Osteoblast (primary cell): Measurements from ENCODE around the gene NR5A2. TPM values are rescaled to one million over a fixed set of nuclear protein-coding genes. Genes with fewer than 3 reads are reported as not detected.

Experiments used
- DNase-seq: peaks from one replicate; pipeline ENCODE4 v3.0.0; 2011; ENCODE audit warnings: low spot score, mixed read lengths; ENCODE audit not compliant: insufficient read length; ENCODE audit errors: missing footprints
- H2AFZ ChIP-seq: 2 replicates; pipeline ENCODE4 v1.6.0; 2011; ENCODE audit warnings: mild to moderate bottlenecking, low read length
- H3K27ac ChIP-seq: 2 replicates; pipeline ENCODE4 v1.5.1; 2011; ENCODE audit warnings: mild to moderate bottlenecking, low read depth, low read length, moderate library complexity
- H3K27me3 ChIP-seq: 2 replicates; pipeline ENCODE4 v1.6.0; 2012; ENCODE audit warnings: mild to moderate bottlenecking, control low read depth, inconsistent platforms, low read length, moderate library complexity; ENCODE audit not compliant: insufficient read depth
- H3K36me3 ChIP-seq: 2 replicates; pipeline ENCODE4 v1.5.1; 2011; ENCODE audit warnings: mild to moderate bottlenecking, low read length, control low read depth, moderate library complexity; ENCODE audit not compliant: insufficient read depth
- H3K4me1 ChIP-seq: 2 replicates; pipeline ENCODE4 v1.5.1; 2011; ENCODE audit warnings: mild to moderate bottlenecking, low read length, control low read depth, moderate library complexity; ENCODE audit not compliant: insufficient read depth
- H3K4me2 ChIP-seq: 2 replicates; pipeline ENCODE4 v1.6.0; 2011; ENCODE audit warnings: mild to moderate bottlenecking, low read length; ENCODE audit not compliant: insufficient read depth
- H3K4me3 ChIP-seq: fragments of 200-600 bp; sonication (generic); 3 replicates; pipeline ENCODE4 v1.5.1; 2012; ENCODE audit warnings: mild to moderate bottlenecking, low read length, inconsistent platforms; ENCODE audit not compliant: insufficient read depth
- H3K79me2 ChIP-seq: 2 replicates; pipeline ENCODE4 v1.6.0; 2012; ENCODE audit warnings: mild to moderate bottlenecking, low read length, control low read depth, inconsistent platforms; ENCODE audit not compliant: insufficient read depth
- H3K9me3 ChIP-seq: 2 replicates; pipeline ENCODE4 v1.5.1; 2011; ENCODE audit warnings: low read depth, low read length, control low read depth
- H4K20me1 ChIP-seq: 2 replicates; pipeline ENCODE4 v1.6.0; 2012; ENCODE audit warnings: mild to moderate bottlenecking, low read length, control low read depth; ENCODE audit not compliant: insufficient read depth
- CTCF ChIP-seq: IDR thresholded peaks from 2 replicates; pipeline ENCODE4 v1.5.1; 2011; ENCODE audit warnings: mild to moderate bottlenecking, low read depth, low read length, moderate library complexity; ENCODE audit errors: extremely low read depth
- total RNA-seq: library from RNA; depleted of rRNA; stranded (reverse); fragments of >200 nt; gene quantifications from 2 replicates; pipeline ENCODE4 v1.2.3, GENCODE V29; 2012

Gene NR5A2
- total RNA-seq, 1 donor = not detected

GRCh38 chr1:200213921-200214320 lies 186.4 kb downstream of the NR5A2 start:
- Histone ChIP-seq H3K79me2 (no peaks in the 10 kb centered on the region), H3K27ac (no peak overlapping the region), H3K4me2 (no peak overlapping the region), H3K27me3 (no peaks in the 10 kb centered on the region), H3K36me3 (no peaks in the 10 kb centered on the region), H3K4me1 (no peaks in the 10 kb centered on the region), H3K9me3 (no peaks in the 10 kb centered on the region), H2AFZ (no peak overlapping the region), H3K4me3 (no peak overlapping the region), H4K20me1 (no peaks in the 10 kb centered on the region)
- no peak for TF ChIP-seq CTCF
- DNase-seq = no peak

GRCh38 chr1:200215350-200215749 lies 187.8 kb downstream of the NR5A2 start:
- Histone ChIP-seq H3K27me3 (no peaks in the 10 kb centered on the region), H2AFZ (no peak overlapping the region), H3K27ac (no peak overlapping the region), H3K4me2 (no peak overlapping the region), H4K20me1 (no peaks in the 10 kb centered on the region), H3K79me2 (no peaks in the 10 kb centered on the region), H3K36me3 (no peaks in the 10 kb centered on the region), H3K4me3 (no peak overlapping the region), H3K4me1 (no peaks in the 10 kb centered on the region), H3K9me3 (no peaks in the 10 kb centered on the region)
- TF ChIP-seq CTCF = no peak
- no peak for DNase-seq

- H3K4me3 ChIP-seq = no peak overlapping the region
- no peaks in the 10 kb centered on the region for H3K27me3 ChIP-seq
- H3K4me2 ChIP-seq = no peak overlapping the region
- H3K9me3 ChIP-seq = no peaks in the 10 kb centered on the region
- no peaks in the 10 kb centered on the region for H4K20me1 ChIP-seq
- H2AFZ ChIP-seq = no peak overlapping the region
- no peaks in the 10 kb centered on the region for H3K79me2 ChIP-seq
- no peak for DNase-seq
- H3K36me3 ChIP-seq = no peaks in the 10 kb centered on the region
- H3K4me1 ChIP-seq = no peaks in the 10 kb centered on the region
- TF ChIP-seq CTCF = no peak
- no peak overlapping the region for H3K27ac ChIP-seq
Observed at GRCh38 chr1:200217703-200218102, 190.2 kb downstream of the NR5A2 start.

DNA sequence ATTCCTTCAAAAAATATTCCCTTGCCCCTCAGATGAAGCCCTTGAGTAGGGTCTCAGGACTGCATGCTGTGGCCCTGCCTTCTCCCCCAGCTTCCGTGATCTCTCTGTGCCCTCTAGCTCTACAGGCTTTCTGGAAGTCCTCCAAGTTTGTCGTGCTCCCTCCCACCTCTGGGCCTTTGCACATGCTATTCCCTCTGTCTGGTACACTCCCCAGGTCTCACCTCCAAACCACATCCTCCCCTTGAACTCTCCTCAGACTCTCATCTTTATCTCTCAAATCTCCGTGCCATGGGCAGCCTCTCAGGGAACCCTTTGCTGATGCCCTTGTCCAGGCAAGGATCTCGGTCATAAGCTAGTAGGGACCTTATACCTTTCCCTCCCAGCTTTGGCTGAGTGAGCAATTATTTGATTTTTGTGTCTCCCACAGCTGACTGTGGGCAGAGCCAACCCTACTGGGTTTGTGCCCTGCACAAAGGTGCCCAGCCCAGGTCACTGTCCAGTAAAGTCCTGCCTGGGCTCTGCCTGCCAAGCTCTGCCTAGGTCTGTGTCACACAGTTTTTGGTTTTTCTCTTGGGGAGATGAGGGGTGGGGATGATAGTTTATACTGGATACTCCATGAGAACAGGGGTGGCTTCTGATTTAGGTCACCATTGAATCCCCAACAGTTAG lies 194.2 kb downstream of the NR5A2 start:
- no peak overlapping the region for H3K4me2 ChIP-seq
- no peak overlapping the region for H3K27ac ChIP-seq
- H3K9me3 ChIP-seq = no peaks in the 10 kb centered on the region
- no peak overlapping the region for H2AFZ ChIP-seq
- H4K20me1 ChIP-seq = no peaks in the 10 kb centered on the region
- no peak overlapping the region for H3K4me3 ChIP-seq
- H3K4me1 ChIP-seq = peaks cover 11% of the 10 kb centered on the region
- no peaks in the 10 kb centered on the region for H3K79me2 ChIP-seq
- DNase-seq = no peak
- no peak for TF ChIP-seq CTCF
- H3K36me3 ChIP-seq = no peaks in the 10 kb centered on the region
- no peaks in the 10 kb centered on the region for H3K27me3 ChIP-seq
